Renal cortical epithelial cell (primary cell): ENCODE results near the gene PNMA8C. TPM values are rescaled to one million over a fixed set of nuclear protein-coding genes. Genes with fewer than 3 reads are reported as not detected.
"Not testable (repeated sequence)": the region's sequence is repeated elsewhere in the genome, so short reads cannot be mapped to it uniquely, and the experiment has no call there.

ENCODE experiments used
- DNase-seq: peaks from one replicate; pipeline ENCODE4 v3.0.0-alpha.2; 2011; ENCODE audit warnings: low read depth
- total RNA-seq: library from RNA; depleted of rRNA; stranded (reverse); fragments of >200 nt; gene quantifications from 2 replicates; pipeline ENCODE4 v1.2.3, GENCODE V29; 2014

Gene PNMA8C
- total RNA-seq, 1 donor from 2014 or later: not detected

- DNase-seq: no peak
Observed at GRCh38 chr19:46411925-46412649, 16.6 kb downstream of the PNMA8C start.

GRCh38 chr19:46411088-46411924 lies 17.4 kb downstream of the PNMA8C start:
- no peak for DNase-seq

GRCh38 chr19:46410205-46411087 lies 18.3 kb downstream of the PNMA8C start:
- DNase-seq: no peak

GRCh38 chr19:46409191-46409590 lies 19.5 kb downstream of the PNMA8C start:
- DNase-seq: no peak

- peak; percentile 65 for DNase-seq
Observed at GRCh38 chr19:46408664-46409039, 20.1 kb downstream of the PNMA8C start.

GRCh38 chr19:46407856-46408663 lies 20.7 kb downstream of the PNMA8C start:
- no peak for DNase-seq

- no peak for DNase-seq
Observed at GRCh38 chr19:46406976-46407375, 21.8 kb downstream of the PNMA8C start.

GRCh38 chr19:46404753-46405468 lies 23.8 kb downstream of the PNMA8C start:
- no peak for DNase-seq

- DNase-seq: peak; percentile 46
Observed at GRCh38 chr19:46404055-46404752, 24.5 kb downstream of the PNMA8C start.

GRCh38 chr19:46402725-46403124 lies 26.0 kb downstream of the PNMA8C start:
- DNase-seq: no peak

GRCh38 chr19:46397801-46398479 lies 30.8 kb downstream of the PNMA8C start:
- not testable (repeated sequence) for DNase-seq

GRCh38 chr19:46394402-46394797 lies 34.3 kb downstream of the PNMA8C start:
- DNase-seq: no peak

GRCh38 chr19:46393456-46394401 lies 35.0 kb downstream of the PNMA8C start:
- no peak for DNase-seq

- DNase-seq: no peak
Observed at GRCh38 chr19:46392837-46393236, 35.9 kb downstream of the PNMA8C start.

- DNase-seq: no peak
Observed at GRCh38 chr19:46392252-46392801, 36.4 kb downstream of the PNMA8C start.

GRCh38 chr19:46391296-46392251 lies 37.2 kb downstream of the PNMA8C start:
- no peak for DNase-seq

- DNase-seq: no peak
Observed at GRCh38 chr19:46390866-46391265, 37.9 kb downstream of the PNMA8C start.
